Measurements from ENCODE around the gene MLXIP. TPM values are rescaled to one million over a fixed set of nuclear protein-coding genes. Genes with fewer than 3 reads are reported as not detected.

The MLXIP gene
- total and polyA plus RNA-seq, 2 of the 8 experiments (the other 6 are each of a cell fraction or from before 2014, with no cell fraction given) = 5.5 to 40.5 TPM

DNA sequence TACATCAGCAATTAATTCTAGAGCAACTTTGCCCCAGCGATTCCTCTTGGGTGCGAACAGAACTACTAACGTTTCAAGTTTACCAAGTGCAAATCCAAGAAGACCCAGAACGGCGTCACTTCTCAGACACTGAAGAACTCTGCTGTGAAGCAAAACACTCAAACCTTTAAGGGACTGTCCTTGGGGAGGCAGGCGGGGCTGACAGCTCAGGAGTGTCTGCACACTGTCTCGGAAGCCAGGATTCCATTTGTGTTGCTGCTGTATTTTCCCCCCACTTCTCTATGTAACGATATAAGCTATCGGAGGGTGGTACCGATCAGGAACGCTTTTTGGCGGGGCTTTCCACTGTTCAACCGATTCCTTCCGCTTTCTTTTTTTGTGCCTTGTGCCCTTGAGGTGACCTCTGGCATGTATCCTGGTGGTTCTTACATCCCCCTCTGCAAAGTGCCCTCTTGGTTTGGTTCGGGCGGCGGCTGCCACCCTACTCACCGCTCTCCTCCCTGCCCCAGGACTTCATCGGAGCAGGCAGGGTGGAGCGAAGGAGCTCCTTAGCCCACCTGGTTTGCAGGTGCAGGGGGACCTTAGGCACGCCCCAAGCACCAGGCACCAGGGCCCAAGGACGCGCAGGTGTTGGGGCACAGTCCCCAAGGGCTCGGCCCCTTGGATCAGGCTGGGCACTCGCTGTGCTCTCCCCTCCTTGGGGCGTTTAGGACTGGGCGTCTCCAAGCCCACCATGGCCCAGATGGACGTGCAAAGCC, 19.2 kb upstream of the MLXIP start (continued):
- TF ChIP-seq TCF12 (IDR thresholded peaks at IDR 0.05; ENCODE audit: low read depth, low read length) = no peak
